ES-I3 (cell line): ENCODE data around the gene AKAP13.

Experiments used
- H3K36me3 ChIP-seq: 2 replicates; pipeline ENCODE4 v1.6.1; 2013; ENCODE audit warnings: mild to moderate bottlenecking, low read length, control low read depth, moderate library complexity; ENCODE audit not compliant: insufficient read depth
- H3K4me1 ChIP-seq: 2 replicates; pipeline ENCODE4 v1.6.1; 2013; ENCODE audit warnings: mild to moderate bottlenecking, control low read depth, low read length; ENCODE audit not compliant: insufficient read depth
- H3K9ac ChIP-seq: 2 replicates; pipeline ENCODE4 v1.6.1; 2013; ENCODE audit warnings: low read depth, mild to moderate bottlenecking, low read length, moderate library complexity
- H3K9me3 ChIP-seq: 2 replicates; pipeline ENCODE4 v1.6.1; 2013; ENCODE audit warnings: mild to moderate bottlenecking, low read length, moderate library complexity; ENCODE audit not compliant: control insufficient read depth, insufficient read depth

Gene AKAP13

GRCh38 chr15:85625166-85625830 lies 244.9 kb downstream of the AKAP13 start:
- Histone ChIP-seq H3K36me3 (no peaks in the 10 kb centered on the region), H3K9ac (no peak overlapping the region), H3K9me3 (no peaks in the 10 kb centered on the region), H3K4me1 (peaks cover 8% of the 10 kb centered on the region; the same call in 1 of the 2 replicates)

GRCh38 chr15:85625856-85626255 lies 245.5 kb downstream of the AKAP13 start:
- Histone ChIP-seq H3K4me1 (peaks cover 3% of the 10 kb centered on the region; the same call in 1 of the 2 replicates), H3K9me3 (no peaks in the 10 kb centered on the region), H3K36me3 (no peaks in the 10 kb centered on the region), H3K9ac (no peak overlapping the region)

- Histone ChIP-seq H3K36me3 (no peaks in the 10 kb centered on the region), H3K4me1 (no peaks in the 10 kb centered on the region), H3K9me3 (no peaks in the 10 kb centered on the region), H3K9ac (no peak overlapping the region)
These were observed 247.0 kb downstream of the AKAP13 start for GRCh38 chr15:85627213-85627935.

DNA sequence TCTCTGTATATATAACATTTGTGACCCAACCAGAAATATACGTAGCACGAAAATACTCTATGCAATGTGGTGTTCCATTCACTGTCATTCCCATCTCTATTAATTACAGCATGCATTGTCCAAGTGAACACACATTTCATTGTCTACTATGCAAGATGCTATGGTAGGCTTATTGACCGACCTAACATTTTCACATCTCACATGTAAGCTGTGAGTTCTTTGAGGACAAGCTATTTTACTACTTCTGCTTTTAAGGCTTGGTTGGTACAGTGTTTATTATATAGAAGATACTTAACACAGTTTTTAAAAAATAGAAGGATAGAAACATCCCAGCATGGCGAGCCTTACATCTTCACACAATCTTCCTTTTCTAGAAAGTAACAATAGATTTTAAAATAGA lies 249.9 kb downstream of the AKAP13 start:
- no peaks in the 10 kb centered on the region for H3K4me1 ChIP-seq
- no peak overlapping the region for H3K9ac ChIP-seq
- no peaks in the 10 kb centered on the region for H3K36me3 ChIP-seq
- no peaks in the 10 kb centered on the region for H3K9me3 ChIP-seq

DNA sequence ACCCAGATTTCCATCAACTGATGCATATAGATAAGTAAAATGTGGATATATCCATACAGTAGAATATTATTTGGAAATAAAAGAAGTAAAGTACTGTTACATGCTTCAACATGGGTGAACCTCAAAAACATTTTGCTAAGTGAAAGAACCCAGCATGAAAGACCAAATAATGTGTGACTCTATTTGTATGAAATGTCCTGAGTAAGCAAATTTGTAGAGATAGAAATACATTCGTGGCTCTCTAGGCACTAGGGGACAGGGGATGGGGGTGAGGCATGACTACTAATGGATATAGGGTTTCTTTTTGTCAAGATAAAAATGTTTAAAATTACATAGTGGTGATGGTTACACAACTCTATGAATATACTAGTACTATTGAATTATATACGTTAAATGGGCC lies 250.6 kb downstream of the AKAP13 start:
- Histone ChIP-seq H3K36me3 (no peaks in the 10 kb centered on the region), H3K4me1 (no peaks in the 10 kb centered on the region), H3K9ac (no peak overlapping the region), H3K9me3 (no peaks in the 10 kb centered on the region)

DNA sequence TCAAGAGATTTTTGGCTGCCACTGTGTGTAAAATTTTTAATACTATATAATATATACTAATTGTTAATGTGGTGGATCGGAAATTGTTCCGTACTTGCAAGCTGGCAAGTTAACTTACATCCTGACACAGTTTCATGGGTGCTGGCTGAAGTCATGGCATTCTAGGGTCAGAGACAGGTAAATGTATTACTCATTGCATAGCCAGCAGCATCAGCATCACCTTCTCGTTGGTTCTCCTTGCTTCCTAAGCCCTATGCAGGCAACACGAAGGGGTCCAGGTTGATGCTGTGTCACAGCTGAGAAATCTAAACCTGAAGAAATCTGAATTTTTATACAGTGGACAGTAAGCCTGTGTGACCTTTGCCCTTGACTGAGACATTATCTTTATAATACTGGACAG lies 251.6 kb downstream of the AKAP13 start:
- Histone ChIP-seq H3K4me1 (no peaks in the 10 kb centered on the region), H3K36me3 (no peaks in the 10 kb centered on the region), H3K9me3 (no peaks in the 10 kb centered on the region), H3K9ac (no peak overlapping the region)

- no peaks in the 10 kb centered on the region for H3K4me1 ChIP-seq
- no peak overlapping the region for H3K9ac ChIP-seq
- H3K36me3 ChIP-seq: no peaks in the 10 kb centered on the region
- no peaks in the 10 kb centered on the region for H3K9me3 ChIP-seq
These were observed 253.5 kb downstream of the AKAP13 start for GRCh38 chr15:85633859-85634258.

GRCh38 chr15:85636351-85636750 lies 255.9 kb downstream of the AKAP13 start:
- Histone ChIP-seq H3K9ac (no peak overlapping the region), H3K9me3 (no peaks in the 10 kb centered on the region), H3K4me1 (peaks cover 3% of the 10 kb centered on the region; the same call in 1 of the 2 replicates), H3K36me3 (no peaks in the 10 kb centered on the region)

- Histone ChIP-seq H3K9ac (no peak overlapping the region), H3K36me3 (no peaks in the 10 kb centered on the region), H3K9me3 (no peaks in the 10 kb centered on the region), H3K4me1 (peaks cover 3% of the 10 kb centered on the region; the same call in 1 of the 2 replicates)
These were observed 259.5 kb downstream of the AKAP13 start for GRCh38 chr15:85639752-85640381.

- Histone ChIP-seq H3K9me3 (no peaks in the 10 kb centered on the region), H3K9ac (no peak overlapping the region), H3K36me3 (peaks cover 4% of the 10 kb centered on the region), H3K4me1 (peaks cover 3% of the 10 kb centered on the region; the same call in 1 of the 2 replicates)
These were observed 261.8 kb downstream of the AKAP13 start for GRCh38 chr15:85642065-85642692.

DNA sequence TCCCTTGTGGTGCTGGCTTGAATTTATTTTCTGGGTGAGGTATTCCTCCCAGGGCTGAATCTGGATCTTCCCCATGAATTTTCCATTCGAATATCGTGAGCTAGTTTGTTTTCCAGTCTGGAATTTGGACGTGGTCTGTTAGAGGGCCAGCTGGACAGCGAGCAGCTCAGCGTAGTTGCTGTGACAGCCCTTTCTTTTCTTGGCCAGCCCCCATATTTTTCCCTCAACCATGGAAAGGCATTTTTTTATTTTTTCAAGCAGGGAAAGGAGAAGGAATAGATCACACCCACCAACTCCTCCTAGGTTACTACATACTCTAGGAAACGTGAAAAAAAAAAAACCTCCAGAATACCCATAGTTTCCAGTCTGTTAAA lies 262.3 kb downstream of the AKAP13 start:
- Histone ChIP-seq H3K4me1 (peaks cover 3% of the 10 kb centered on the region; the same call in 1 of the 2 replicates), H3K36me3 (peaks cover 4% of the 10 kb centered on the region), H3K9ac (no peak overlapping the region), H3K9me3 (no peaks in the 10 kb centered on the region)

DNA sequence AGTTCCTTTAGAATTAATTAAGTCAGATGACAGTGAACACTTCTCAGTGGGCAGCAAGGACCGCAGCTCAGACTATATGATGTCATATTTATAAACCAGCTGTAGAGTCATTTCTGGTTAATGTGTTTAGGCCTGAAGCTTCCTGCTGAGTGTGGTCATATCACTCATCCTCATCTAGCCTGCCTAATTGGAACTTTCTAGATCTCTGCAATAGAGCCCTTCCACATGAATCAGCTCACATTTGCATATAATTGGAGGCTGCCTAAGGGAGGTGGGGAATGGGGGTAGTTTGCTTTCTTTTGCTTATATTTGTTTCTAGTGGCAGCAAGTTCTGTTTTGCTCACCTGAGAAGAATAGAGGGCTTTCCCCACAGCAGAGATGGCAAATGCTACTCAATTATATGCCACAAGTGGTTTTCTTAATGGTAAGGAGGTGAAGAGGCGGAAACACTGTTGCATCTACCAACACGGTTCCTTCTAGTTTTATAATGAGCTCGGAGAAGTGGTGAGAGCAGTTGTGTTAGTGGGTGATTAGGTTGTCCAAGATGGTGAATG lies 266.2 kb downstream of the AKAP13 start:
- H3K9me3 ChIP-seq: no peaks in the 10 kb centered on the region
- H3K9ac ChIP-seq: no peak overlapping the region
- H3K36me3 ChIP-seq: peaks cover 4% of the 10 kb centered on the region
- H3K4me1 ChIP-seq: peaks cover 5% of the 10 kb centered on the region; the same call in 1 of the 2 replicates

DNA sequence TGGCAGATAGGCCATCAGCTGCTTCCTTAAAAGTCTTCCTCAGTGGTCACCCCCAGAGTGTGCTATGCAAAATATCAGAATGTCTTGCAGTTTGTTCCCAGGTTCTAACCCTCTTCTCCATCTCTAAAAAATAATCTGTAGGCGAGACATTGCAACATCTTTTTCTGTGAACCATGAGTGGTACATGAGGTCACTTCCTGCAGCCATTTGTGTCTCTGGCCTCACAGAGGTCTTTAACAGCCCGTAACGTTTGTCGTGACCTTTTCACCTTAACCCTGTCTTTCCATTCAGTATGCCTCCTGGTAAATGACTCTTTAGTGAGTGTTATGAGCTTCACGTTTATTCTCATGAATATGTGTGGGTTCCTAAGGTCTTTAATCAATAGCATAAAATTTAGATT lies 269.0 kb downstream of the AKAP13 start:
- H3K4me1 ChIP-seq: peaks cover 5% of the 10 kb centered on the region; the same call in 1 of the 2 replicates
- H3K9me3 ChIP-seq: no peaks in the 10 kb centered on the region
- H3K9ac ChIP-seq: no peak overlapping the region
- peaks cover 4% of the 10 kb centered on the region for H3K36me3 ChIP-seq

DNA sequence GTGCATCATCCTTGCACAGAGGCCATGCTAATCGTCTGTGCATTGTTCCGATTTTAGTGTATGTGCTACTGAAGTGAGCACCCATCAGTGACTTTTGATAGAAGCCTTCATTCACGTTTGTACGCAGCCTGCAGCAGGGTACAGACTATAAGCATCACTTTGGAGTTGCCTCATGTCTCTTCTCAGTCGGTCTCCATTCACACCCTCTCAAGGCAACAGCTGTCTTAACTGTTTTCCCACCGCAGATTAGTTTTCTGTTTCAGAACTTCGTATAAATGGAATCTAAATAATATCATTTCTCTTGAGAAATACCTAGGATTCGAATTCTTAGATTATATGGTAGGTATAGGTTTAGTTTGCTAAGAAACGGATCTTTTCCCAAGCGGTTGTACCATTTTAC lies 271.1 kb downstream of the AKAP13 start:
- Histone ChIP-seq H3K9ac (no peak overlapping the region), H3K9me3 (no peaks in the 10 kb centered on the region), H3K36me3 (peaks cover 1% of the 10 kb centered on the region; the same call in 1 of the 2 replicates), H3K4me1 (peaks cover 8% of the 10 kb centered on the region; the same call in 1 of the 2 replicates)
